Neural cell (in vitro differentiated cells): Measurements from ENCODE around the gene FAM193B. TPM values are rescaled to one million over a fixed set of nuclear protein-coding genes. Genes with fewer than 3 reads are reported as not detected.

Source experiments
- H2AFZ ChIP-seq: fragments of 200-600, 300-800 bp; sonication (generic), shearing (Covaris generic); 2 replicates; pipeline ENCODE4 v1.6.0; 2014; ENCODE audit warnings: low read depth, mild to moderate bottlenecking, antibody characterized with exemption, low read length, moderate library complexity
- H3F3A ChIP-seq: fragments of 200-600 bp; shearing (Covaris generic); 2 replicates; pipeline ENCODE4 v1.6.1; 2016; ENCODE audit warnings: mild to moderate bottlenecking, moderate library complexity, mixed read lengths, antibody characterized with exemption, low read length; ENCODE audit not compliant: insufficient read depth, poor library complexity, severe bottlenecking
- H3K27ac ChIP-seq: fragments of 200-600, 300-800 bp; sonication (generic), shearing (Covaris generic); 2 replicates; pipeline ENCODE4 v1.5.1; 2014; ENCODE audit warnings: mild to moderate bottlenecking, low read length, moderate library complexity
- H3K27me3 ChIP-seq: fragments of 300-800, 200-600 bp; sonication (generic), shearing (Covaris generic); 2 replicates; pipeline ENCODE4 v1.6.0; 2014; ENCODE audit warnings: mild to moderate bottlenecking, low read depth, low read length, moderate library complexity; ENCODE audit not compliant: insufficient read depth
- H3K36me3 ChIP-seq: fragments of 300-800, 200-600 bp; sonication (generic), shearing (Covaris generic); 2 replicates; pipeline ENCODE4 v1.5.1; 2014; ENCODE audit warnings: mild to moderate bottlenecking, antibody characterized with exemption, low read length, moderate library complexity; ENCODE audit not compliant: insufficient read depth
- H3K4me2 ChIP-seq: fragments of 300-800, 200-600 bp; sonication (generic), shearing (Covaris generic); 2 replicates; pipeline ENCODE4 v1.6.0; 2014; ENCODE audit warnings: mild to moderate bottlenecking, low read length
- H3K4me3 ChIP-seq: fragments of 300-800, 200-600 bp; sonication (generic), shearing (Covaris generic); 2 replicates; pipeline ENCODE4 v1.5.1; 2014; ENCODE audit warnings: mild to moderate bottlenecking, low read length, moderate library complexity
- H3K79me2 ChIP-seq: fragments of 200-600 bp; shearing (Covaris generic); replicated peaks from 2 replicates; pipeline ENCODE4 v1.6.0; 2014; ENCODE audit warnings: mild to moderate bottlenecking, low read length, moderate library complexity; ENCODE audit not compliant: insufficient read depth
- H3K9ac ChIP-seq: fragments of 300-800, 200-600 bp; sonication (generic), shearing (Covaris generic); 2 replicates; pipeline ENCODE4 v1.6.1; 2016; ENCODE audit warnings: mild to moderate bottlenecking, low read length, mixed read lengths
- H3K9me2 ChIP-seq: fragments of 200-600 bp; shearing (Covaris generic); 2 replicates; pipeline ENCODE4 v1.6.1; 2016; ENCODE audit warnings: mild to moderate bottlenecking, low read length, mixed read lengths; ENCODE audit not compliant: insufficient read depth
- H3K9me3 ChIP-seq: fragments of 200-600, 300-800 bp; sonication (generic), shearing (Covaris generic); 2 replicates; pipeline ENCODE4 v1.6.1; 2016; ENCODE audit warnings: mild to moderate bottlenecking, mixed run types, low read length, moderate library complexity, mixed read lengths
- H4K20me1 ChIP-seq: fragments of 200-600 bp; shearing (Covaris generic); 2 replicates; pipeline ENCODE4 v1.6.1; 2016; ENCODE audit warnings: mild to moderate bottlenecking, mixed run types; ENCODE audit not compliant: insufficient read depth
- EP300 ChIP-seq: fragments of 450-650 bp; conservative IDR thresholded peaks from 2 replicates; pipeline ENCODE4 v1.6.1; 2014; ENCODE audit warnings: antibody characterized with exemption, mild to moderate bottlenecking, moderate library complexity; ENCODE audit not compliant: poor library complexity, severe bottlenecking
- EZH2 ChIP-seq: fragments of 200-600, 300-800 bp; shearing (Covaris generic), sonication (generic); IDR thresholded peaks from 2 replicates; pipeline ENCODE4 v1.6.1; 2014; ENCODE audit warnings: antibody characterized with exemption, low read length, borderline replicate concordance, mild to moderate bottlenecking; ENCODE audit not compliant: insufficient read depth, poor library complexity, severe bottlenecking
- MXI1 ChIP-seq: fragments of 450-650 bp; conservative IDR thresholded peaks from 2 replicates; pipeline ENCODE4 v1.6.1; 2014; ENCODE audit warnings: antibody characterized with exemption, mild to moderate bottlenecking; ENCODE audit not compliant: poor library complexity, severe bottlenecking
- POLR2AphosphoS5 ChIP-seq: IDR thresholded peaks from 2 replicates; pipeline ENCODE4 v1.6.1; 2012
- RAD21 ChIP-seq: fragments of 450-650 bp; conservative IDR thresholded peaks from 2 replicates; pipeline ENCODE4 v1.6.1; 2014; ENCODE audit warnings: antibody characterized with exemption, mild to moderate bottlenecking, moderate library complexity
- SMC3 ChIP-seq: fragments of 450-650 bp; conservative IDR thresholded peaks from 2 replicates; pipeline ENCODE4 v1.6.1; 2014; ENCODE audit warnings: antibody characterized with exemption, mild to moderate bottlenecking, moderate library complexity; ENCODE audit not compliant: poor library complexity
- TAF1 ChIP-seq: IDR thresholded peaks from 2 replicates; pipeline ENCODE4 v1.6.1; 2012; ENCODE audit warnings: low read depth
- polyA plus RNA-seq: library from polyadenylated mRNA; depleted of rRNA; stranded (reverse); fragments of >200 nt; gene quantifications from 2 replicates; pipeline ENCODE4 v1.2.3, GENCODE V29; 2014
- TF ChIP-seq, protein P1 (sequence below): fragments of 450-650 bp; IDR thresholded peaks from 2 replicates; pipeline ENCODE4 v1.5.1; 2014; ENCODE audit warnings: antibody characterized with exemption, mild to moderate bottlenecking, moderate library complexity; ENCODE audit not compliant: poor library complexity, severe bottlenecking
- TF ChIP-seq, protein P2 (sequence below): IDR thresholded peaks from 2 replicates; pipeline ENCODE4 v1.6.1; 2012; ENCODE audit warnings: borderline replicate concordance

Gene FAM193B
- polyA plus RNA-seq, 1 donor from 2014 or later, result 79.2 TPM

DNA sequence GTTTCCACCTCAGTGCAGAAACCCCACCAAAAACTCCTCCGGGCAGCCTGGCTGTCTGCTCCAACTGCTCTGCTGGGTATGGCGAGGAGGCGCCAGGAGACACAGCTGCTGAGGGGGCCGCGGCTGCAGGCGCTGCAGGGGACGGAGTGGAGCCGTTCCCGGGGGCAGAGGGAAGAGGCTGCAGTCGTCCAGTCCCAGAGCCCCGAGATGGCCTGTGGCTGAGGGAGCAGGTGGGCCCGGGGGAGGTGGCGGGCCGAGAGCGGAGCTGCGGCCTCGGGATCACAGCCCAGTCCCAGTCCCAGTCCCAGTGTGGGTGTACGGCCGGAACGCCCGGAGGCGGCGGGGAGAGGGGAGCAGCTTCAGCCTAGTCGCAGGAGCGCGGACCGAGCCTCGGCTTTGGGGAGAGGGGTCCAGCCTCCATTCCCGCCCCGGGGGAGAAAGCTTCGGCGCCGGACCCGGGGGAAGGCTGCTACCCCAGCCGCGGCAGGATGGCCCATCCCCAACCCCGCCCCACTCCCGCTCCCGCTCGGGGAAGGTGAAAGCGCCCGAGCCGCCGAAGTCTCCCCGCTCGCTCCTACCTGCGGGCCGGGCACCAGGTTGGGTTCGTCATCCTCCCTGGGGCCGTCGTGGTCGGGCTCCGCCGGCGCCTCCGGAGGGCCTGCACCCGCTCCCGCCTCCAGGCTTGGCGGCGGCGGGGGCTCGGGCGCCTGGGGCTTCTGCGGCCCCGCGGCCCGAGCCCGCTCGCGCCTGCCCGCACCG, 513 bp downstream of the FAM193B start:
- Histone ChIP-seq H3K4me2 (peak overlapping the region; percentile 92), H3K9ac (peak overlapping the region; percentile 90), H3K27me3 (no peaks in the 10 kb centered on the region), H4K20me1 (peaks cover 11% of the 10 kb centered on the region), H3F3A (no peaks in the 10 kb centered on the region), H3K4me3 (peak overlapping the region; percentile 75), H3K79me2 (peaks cover 51% of the 10 kb centered on the region), H3K36me3 (no peaks in the 10 kb centered on the region), H3K9me2 (no peaks in the 10 kb centered on the region), H2AFZ (peak overlapping the region; percentile 41), H3K9me3 (no peaks in the 10 kb centered on the region), H3K27ac (peak overlapping the region; percentile 70)
- TF ChIP-seq MXI1, result no peak
- peak; percentile 40 for TF ChIP-seq TAF1

DNA sequence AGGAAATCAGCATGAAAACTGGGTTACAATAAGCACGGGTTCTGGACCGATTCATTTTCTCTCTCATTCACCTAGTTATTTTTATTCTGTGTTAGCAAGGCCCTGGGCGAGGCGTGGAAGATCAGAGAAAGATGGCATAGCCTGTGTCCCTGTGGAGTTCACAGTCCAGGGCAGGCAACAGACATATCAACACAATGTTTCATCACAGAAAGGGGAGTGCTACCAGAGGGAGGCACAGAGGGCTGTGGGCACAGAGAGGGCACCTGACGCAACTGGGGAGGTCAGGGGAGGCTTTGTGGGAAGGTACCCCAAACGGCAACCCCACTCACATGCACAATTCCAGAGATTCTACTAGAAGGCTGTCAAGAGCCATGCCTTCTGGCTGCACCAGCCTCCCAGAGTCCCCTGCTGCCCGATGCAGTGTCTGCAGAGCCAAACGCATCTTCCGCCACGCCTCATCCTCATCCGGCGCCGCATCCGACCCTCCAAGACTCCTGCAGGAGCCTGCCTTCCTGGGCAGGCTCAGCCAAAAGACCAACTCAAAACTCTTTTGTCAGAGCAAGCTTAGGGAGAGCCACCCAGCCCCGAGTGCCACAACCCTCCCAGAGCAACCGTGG, 1.4 kb downstream of the FAM193B start:
- no peak overlapping the region for H2AFZ ChIP-seq
- H3K4me2 ChIP-seq, result peak overlapping the region; percentile 92
- H3K27me3 ChIP-seq, result no peaks in the 10 kb centered on the region
- peaks cover 54% of the 10 kb centered on the region for H3K79me2 ChIP-seq
- no peaks in the 10 kb centered on the region for H3K9me3 ChIP-seq
- H4K20me1 ChIP-seq, result peaks cover 11% of the 10 kb centered on the region
- H3K27ac ChIP-seq, result peak overlapping the region; percentile 70
- H3K9me2 ChIP-seq, result no peaks in the 10 kb centered on the region
- peak overlapping the region; percentile 90 for H3K9ac ChIP-seq
- H3F3A ChIP-seq, result no peaks in the 10 kb centered on the region
- TF ChIP-seq EZH2 (no peak), POLR2AphosphoS5 (no peak), EP300 (no peak), MXI1 (no peak), SMC3 (no peak), RAD21 (no peak), TAF1 (no peak)
- TF ChIP-seq, protein P1, sequence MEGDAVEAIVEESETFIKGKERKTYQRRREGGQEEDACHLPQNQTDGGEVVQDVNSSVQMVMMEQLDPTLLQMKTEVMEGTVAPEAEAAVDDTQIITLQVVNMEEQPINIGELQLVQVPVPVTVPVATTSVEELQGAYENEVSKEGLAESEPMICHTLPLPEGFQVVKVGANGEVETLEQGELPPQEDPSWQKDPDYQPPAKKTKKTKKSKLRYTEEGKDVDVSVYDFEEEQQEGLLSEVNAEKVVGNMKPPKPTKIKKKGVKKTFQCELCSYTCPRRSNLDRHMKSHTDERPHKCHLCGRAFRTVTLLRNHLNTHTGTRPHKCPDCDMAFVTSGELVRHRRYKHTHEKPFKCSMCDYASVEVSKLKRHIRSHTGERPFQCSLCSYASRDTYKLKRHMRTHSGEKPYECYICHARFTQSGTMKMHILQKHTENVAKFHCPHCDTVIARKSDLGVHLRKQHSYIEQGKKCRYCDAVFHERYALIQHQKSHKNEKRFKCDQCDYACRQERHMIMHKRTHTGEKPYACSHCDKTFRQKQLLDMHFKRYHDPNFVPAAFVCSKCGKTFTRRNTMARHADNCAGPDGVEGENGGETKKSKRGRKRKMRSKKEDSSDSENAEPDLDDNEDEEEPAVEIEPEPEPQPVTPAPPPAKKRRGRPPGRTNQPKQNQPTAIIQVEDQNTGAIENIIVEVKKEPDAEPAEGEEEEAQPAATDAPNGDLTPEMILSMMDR, result no peak
- TF ChIP-seq, protein P2, sequence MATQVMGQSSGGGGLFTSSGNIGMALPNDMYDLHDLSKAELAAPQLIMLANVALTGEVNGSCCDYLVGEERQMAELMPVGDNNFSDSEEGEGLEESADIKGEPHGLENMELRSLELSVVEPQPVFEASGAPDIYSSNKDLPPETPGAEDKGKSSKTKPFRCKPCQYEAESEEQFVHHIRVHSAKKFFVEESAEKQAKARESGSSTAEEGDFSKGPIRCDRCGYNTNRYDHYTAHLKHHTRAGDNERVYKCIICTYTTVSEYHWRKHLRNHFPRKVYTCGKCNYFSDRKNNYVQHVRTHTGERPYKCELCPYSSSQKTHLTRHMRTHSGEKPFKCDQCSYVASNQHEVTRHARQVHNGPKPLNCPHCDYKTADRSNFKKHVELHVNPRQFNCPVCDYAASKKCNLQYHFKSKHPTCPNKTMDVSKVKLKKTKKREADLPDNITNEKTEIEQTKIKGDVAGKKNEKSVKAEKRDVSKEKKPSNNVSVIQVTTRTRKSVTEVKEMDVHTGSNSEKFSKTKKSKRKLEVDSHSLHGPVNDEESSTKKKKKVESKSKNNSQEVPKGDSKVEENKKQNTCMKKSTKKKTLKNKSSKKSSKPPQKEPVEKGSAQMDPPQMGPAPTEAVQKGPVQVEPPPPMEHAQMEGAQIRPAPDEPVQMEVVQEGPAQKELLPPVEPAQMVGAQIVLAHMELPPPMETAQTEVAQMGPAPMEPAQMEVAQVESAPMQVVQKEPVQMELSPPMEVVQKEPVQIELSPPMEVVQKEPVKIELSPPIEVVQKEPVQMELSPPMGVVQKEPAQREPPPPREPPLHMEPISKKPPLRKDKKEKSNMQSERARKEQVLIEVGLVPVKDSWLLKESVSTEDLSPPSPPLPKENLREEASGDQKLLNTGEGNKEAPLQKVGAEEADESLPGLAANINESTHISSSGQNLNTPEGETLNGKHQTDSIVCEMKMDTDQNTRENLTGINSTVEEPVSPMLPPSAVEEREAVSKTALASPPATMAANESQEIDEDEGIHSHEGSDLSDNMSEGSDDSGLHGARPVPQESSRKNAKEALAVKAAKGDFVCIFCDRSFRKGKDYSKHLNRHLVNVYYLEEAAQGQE, result no peak
- H3K4me3 ChIP-seq, result peak overlapping the region; percentile 75
- peaks cover 2% of the 10 kb centered on the region for H3K36me3 ChIP-seq
